ENCODE results near the gene APPBP2. TPM values are rescaled to one million over a fixed set of nuclear protein-coding genes. Genes with fewer than 3 reads are reported as not detected.

Gene APPBP2
- total RNA-seq, 1 donor from 2014 or later = 65.5 TPM

DNA sequence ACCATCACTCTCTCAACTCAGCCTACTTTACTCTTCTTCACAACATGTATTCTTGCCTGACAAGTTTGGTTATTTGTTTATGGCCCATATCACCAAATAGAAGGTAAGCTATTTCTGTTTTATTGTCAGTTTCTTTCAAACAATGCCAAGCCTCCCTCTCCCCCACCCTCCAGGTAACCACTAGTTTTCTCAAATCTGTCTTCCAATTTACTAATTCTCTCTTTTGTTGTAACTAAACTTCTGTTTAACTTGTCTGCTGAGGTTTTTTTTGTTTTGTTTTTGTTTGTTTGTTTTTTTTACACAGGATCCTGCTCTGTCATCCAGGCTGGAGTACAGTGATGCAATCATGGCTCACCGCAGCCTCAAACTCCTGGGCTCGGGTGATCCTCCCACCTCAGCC is 68.9 kb downstream of the APPBP2 start:
- no peak overlapping the region for H3K27ac Mint-ChIP-seq
- H3K9me3 Mint-ChIP-seq = peaks cover 9% of the 10 kb centered on the region
- DNase-seq (ENCODE audit: low spot score in 2 of 2, unreplicated experiment in 2 of 2) = no peak
- no peak overlapping the region for H3K4me3 Mint-ChIP-seq
- no peaks in the 10 kb centered on the region for H3K4me1 Mint-ChIP-seq
- no peaks in the 10 kb centered on the region for H3K27me3 Mint-ChIP-seq (ENCODE audit: low read depth)
- peaks cover 47% of the 10 kb centered on the region for H3K36me3 Mint-ChIP-seq
- TF ChIP-seq, protein P1, sequence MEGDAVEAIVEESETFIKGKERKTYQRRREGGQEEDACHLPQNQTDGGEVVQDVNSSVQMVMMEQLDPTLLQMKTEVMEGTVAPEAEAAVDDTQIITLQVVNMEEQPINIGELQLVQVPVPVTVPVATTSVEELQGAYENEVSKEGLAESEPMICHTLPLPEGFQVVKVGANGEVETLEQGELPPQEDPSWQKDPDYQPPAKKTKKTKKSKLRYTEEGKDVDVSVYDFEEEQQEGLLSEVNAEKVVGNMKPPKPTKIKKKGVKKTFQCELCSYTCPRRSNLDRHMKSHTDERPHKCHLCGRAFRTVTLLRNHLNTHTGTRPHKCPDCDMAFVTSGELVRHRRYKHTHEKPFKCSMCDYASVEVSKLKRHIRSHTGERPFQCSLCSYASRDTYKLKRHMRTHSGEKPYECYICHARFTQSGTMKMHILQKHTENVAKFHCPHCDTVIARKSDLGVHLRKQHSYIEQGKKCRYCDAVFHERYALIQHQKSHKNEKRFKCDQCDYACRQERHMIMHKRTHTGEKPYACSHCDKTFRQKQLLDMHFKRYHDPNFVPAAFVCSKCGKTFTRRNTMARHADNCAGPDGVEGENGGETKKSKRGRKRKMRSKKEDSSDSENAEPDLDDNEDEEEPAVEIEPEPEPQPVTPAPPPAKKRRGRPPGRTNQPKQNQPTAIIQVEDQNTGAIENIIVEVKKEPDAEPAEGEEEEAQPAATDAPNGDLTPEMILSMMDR (IDR thresholded peaks at IDR 0.05; ENCODE audit: unreplicated experiment) = no peak

DNA sequence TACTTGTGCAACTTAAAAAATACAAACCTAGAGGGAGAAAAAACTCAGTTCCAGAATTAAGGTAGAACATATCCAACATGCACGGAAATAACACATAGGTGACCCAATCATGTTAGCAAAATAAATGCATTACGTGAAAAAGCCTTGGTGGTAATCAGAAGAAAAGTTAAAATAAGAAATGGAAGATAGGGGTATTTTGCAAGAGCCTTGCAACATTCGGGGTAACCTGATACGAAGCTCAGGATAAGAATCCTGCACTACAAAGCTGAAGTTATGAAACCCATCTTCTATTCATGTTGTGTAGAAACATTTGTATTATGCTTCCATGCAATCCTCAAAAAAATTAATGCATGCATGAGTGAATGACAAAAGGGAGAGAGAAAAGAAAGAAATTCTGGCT is 70.7 kb downstream of the APPBP2 start:
- H3K36me3 Mint-ChIP-seq = peaks cover 48% of the 10 kb centered on the region
- TF ChIP-seq, protein P1 (IDR thresholded peaks at IDR 0.05; ENCODE audit: unreplicated experiment) = no peak

DNA sequence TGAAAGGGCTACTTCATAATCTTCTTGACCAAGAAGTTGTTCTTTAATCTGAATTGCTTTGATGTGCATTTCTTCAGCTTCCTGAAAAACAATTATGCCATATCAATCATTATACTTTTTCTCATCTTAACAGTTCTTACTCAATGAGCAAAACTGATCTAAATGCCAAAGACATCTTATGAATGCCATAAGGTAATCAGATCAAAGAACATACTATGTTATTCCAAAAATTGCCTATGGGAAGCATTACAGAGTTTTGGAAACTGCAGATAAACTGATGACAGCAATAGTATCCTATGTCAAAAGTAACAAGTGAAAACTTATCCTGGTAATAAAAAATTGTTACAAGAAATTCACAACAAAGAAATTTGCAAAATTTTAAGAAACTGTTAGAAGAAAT is 74.1 kb downstream of the APPBP2 start:
- Mint-ChIP-seq H3K4me3 (no peak overlapping the region), H3K36me3 (peaks cover 43% of the 10 kb centered on the region), H3K27me3 (ENCODE audit: low read depth) (no peaks in the 10 kb centered on the region), H3K9me3 (peaks cover under 1% of the 10 kb centered on the region), H3K27ac (no peak overlapping the region), H3K4me1 (no peaks in the 10 kb centered on the region)
- DNase-seq (ENCODE audit: low spot score in 2 of 2, unreplicated experiment in 2 of 2) = no peak
- TF ChIP-seq, protein P1 (IDR thresholded peaks at IDR 0.05; ENCODE audit: unreplicated experiment) = no peak

More for the DNA sequence above, 70.7 kb downstream of the APPBP2 start:
- H3K4me1 Mint-ChIP-seq = no peaks in the 10 kb centered on the region
- no peak overlapping the region for H3K27ac Mint-ChIP-seq
- H3K9me3 Mint-ChIP-seq = peaks cover 9% of the 10 kb centered on the region
- no peak for DNase-seq (ENCODE audit: low spot score in 2 of 2, unreplicated experiment in 2 of 2)
- no peaks in the 10 kb centered on the region for H3K27me3 Mint-ChIP-seq (ENCODE audit: low read depth)
- no peak overlapping the region for H3K4me3 Mint-ChIP-seq

- DNase-seq (ENCODE audit: low spot score in 2 of 2, unreplicated experiment in 2 of 2) = no peak
- Mint-ChIP-seq H3K4me3 (no peak overlapping the region), H3K27me3 (ENCODE audit: low read depth) (no peaks in the 10 kb centered on the region), H3K27ac (no peak overlapping the region), H3K4me1 (no peaks in the 10 kb centered on the region), H3K36me3 (peaks cover 37% of the 10 kb centered on the region), H3K9me3 (no peaks in the 10 kb centered on the region)
- TF ChIP-seq, protein P1 (IDR thresholded peaks at IDR 0.05; ENCODE audit: unreplicated experiment) = no peak
These were observed 75.0 kb downstream of the APPBP2 start for GRCh38 chr17:60451071-60451470.

- H3K4me3 Mint-ChIP-seq = no peak overlapping the region
- H3K36me3 Mint-ChIP-seq = peaks cover 25% of the 10 kb centered on the region
- H3K9me3 Mint-ChIP-seq = no peaks in the 10 kb centered on the region
- H3K27me3 Mint-ChIP-seq (ENCODE audit: low read depth) = no peaks in the 10 kb centered on the region
- no peak for DNase-seq (ENCODE audit: low spot score in 2 of 2, unreplicated experiment in 2 of 2)
- peaks cover 21% of the 10 kb centered on the region for H3K4me1 Mint-ChIP-seq
- H3K27ac Mint-ChIP-seq = no peak overlapping the region
- TF ChIP-seq, protein P1 (IDR thresholded peaks at IDR 0.05; ENCODE audit: unreplicated experiment) = no peak
These were observed 78.7 kb downstream of the APPBP2 start for GRCh38 chr17:60447375-60447774.

DNA sequence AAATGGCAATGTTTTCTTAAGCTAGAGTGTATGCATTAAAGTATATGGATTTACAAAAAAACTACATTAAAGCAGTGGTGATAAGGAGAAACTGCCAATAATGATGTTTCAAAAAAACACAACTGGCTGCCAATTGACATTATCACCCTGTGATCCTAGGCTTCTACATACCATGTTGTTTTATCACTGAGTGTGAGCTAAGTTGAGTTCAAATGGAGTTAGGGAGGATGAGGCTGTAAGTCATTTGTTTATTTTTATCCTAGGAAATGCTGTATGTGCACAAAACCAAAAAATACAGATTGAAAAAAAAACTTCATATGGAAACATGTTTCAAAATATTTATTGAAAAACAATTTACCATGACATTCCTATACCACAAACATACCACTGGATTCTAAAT is 80.9 kb downstream of the APPBP2 start:
- DNase-seq (ENCODE audit: low spot score in 2 of 2, unreplicated experiment in 2 of 2) = no peak
- no peaks in the 10 kb centered on the region for H3K27me3 Mint-ChIP-seq (ENCODE audit: low read depth)
- H3K27ac Mint-ChIP-seq = no peak overlapping the region
- no peaks in the 10 kb centered on the region for H3K9me3 Mint-ChIP-seq
- TF ChIP-seq, protein P1 (IDR thresholded peaks at IDR 0.05; ENCODE audit: unreplicated experiment) = no peak
- H3K4me3 Mint-ChIP-seq = no peak overlapping the region
- peaks cover 30% of the 10 kb centered on the region for H3K4me1 Mint-ChIP-seq
- peaks cover 17% of the 10 kb centered on the region for H3K36me3 Mint-ChIP-seq
